Breast epithelium (tissue), 3 donors: ENCODE data around the gene VSTM2L.
"Not testable (repeated sequence)": the region's sequence is repeated elsewhere in the genome, so short reads cannot be mapped to it uniquely, and the experiment has no call there.

ENCODE experiments used
- CTCF ChIP-seq, 3 donors: fragments of 450-650 bp; IDR thresholded peaks; one replicate each; pipeline ENCODE4 v1.5.1; 2016 to 2017; ENCODE audit warnings: antibody characterized with exemption in 3 of 3, mild to moderate bottlenecking in 3 of 3, moderate library complexity in 3 of 3
- POLR2A ChIP-seq: fragments of 450-650 bp; IDR thresholded peaks from one replicate; pipeline ENCODE4 v1.6.1; 2016; ENCODE audit warnings: antibody characterized with exemption, mild to moderate bottlenecking, moderate library complexity
- POLR2AphosphoS5 ChIP-seq, 3 donors: sonication (generic); formaldehyde crosslinking; IDR thresholded peaks; one replicate each; pipeline ENCODE4 v1.6.1; 2017; ENCODE audit warnings: antibody characterized with exemption in 3 of 3

GRCh38 chr20:37963483-37963882, 60.6 kb downstream of the VSTM2L start:
- not testable (repeated sequence) for TF ChIP-seq CTCF (IDR thresholded peaks at IDR 0.05); POLR2A; POLR2AphosphoS5 (IDR thresholded peaks at IDR 0.05)
